Coronary artery (tissue), 2 donors: ENCODE results near the gene PAQR5.

Experiments used
- DNase-seq: peaks from one replicate; pipeline ENCODE4 v3.0.0-alpha.2; 2017; ENCODE audit warnings: low spot score
- H3K27ac ChIP-seq, 2 donors: fragments of 200-600 bp; sonication (generic); one replicate each; pipeline ENCODE4 v1.5.1; 2016 to 2019
- H3K4me3 ChIP-seq: fragments of 200-600 bp; sonication (generic); 2 replicates; pipeline ENCODE4 v1.5.1; 2016; ENCODE audit warnings: mild to moderate bottlenecking, moderate library complexity
- CTCF ChIP-seq: fragments of 200-600 bp; sonication (generic); IDR thresholded peaks from one replicate; pipeline ENCODE4 v1.5.1; 2019; ENCODE audit warnings: antibody characterized with exemption

PAQR5 gene

GRCh38 chr15:69275074-69275670, 23.5 kb upstream of the PAQR5 start:
- H3K27ac ChIP-seq: no peak overlapping the region
- no peak for TF ChIP-seq CTCF
- DNase-seq: no peak
- H3K4me3 ChIP-seq: no peak overlapping the region

- no peak for TF ChIP-seq CTCF
- H3K4me3 ChIP-seq: no peak overlapping the region
- H3K27ac ChIP-seq: no peak overlapping the region
- no peak for DNase-seq
Observed at GRCh38 chr15:69275933-69276560, 22.7 kb upstream of the PAQR5 start.

- no peak for TF ChIP-seq CTCF
- H3K27ac ChIP-seq: no peak overlapping the region
- no peak for DNase-seq
Observed at GRCh38 chr15:69277316-69277715, 21.4 kb upstream of the PAQR5 start.

GRCh38 chr15:69279636-69280035, 19.1 kb upstream of the PAQR5 start:
- H3K27ac ChIP-seq: no peak overlapping the region
- no peak for TF ChIP-seq CTCF
- no peak overlapping the region for H3K4me3 ChIP-seq
- DNase-seq: no peak

More at GRCh38 chr15:69277316-69277715, 21.4 kb upstream of the PAQR5 start:
- H3K4me3 ChIP-seq: no peak overlapping the region

GRCh38 chr15:69280783-69281182, 17.9 kb upstream of the PAQR5 start:
- no peak overlapping the region for H3K27ac ChIP-seq
- no peak overlapping the region for H3K4me3 ChIP-seq
- TF ChIP-seq CTCF: no peak
- no peak for DNase-seq

GRCh38 chr15:69282104-69282743, 16.5 kb upstream of the PAQR5 start:
- Histone ChIP-seq H3K4me3 (no peak overlapping the region), H3K27ac (no peak overlapping the region)
- DNase-seq: no peak
- no peak for TF ChIP-seq CTCF

GRCh38 chr15:69285834-69286233, 12.9 kb upstream of the PAQR5 start:
- DNase-seq: no peak
- no peak overlapping the region for H3K27ac ChIP-seq
- H3K4me3 ChIP-seq: no peak overlapping the region
- TF ChIP-seq CTCF: no peak
